CD14-positive monocyte (primary cell): ENCODE data around the gene ZNF26. TPM values are rescaled to one million over a fixed set of nuclear protein-coding genes. Genes with fewer than 3 reads are reported as not detected.

Source experiments
- DNase-seq, 3 donors: peaks; one replicate each; pipeline ENCODE4 v3.0.0-alpha.2; 2011 to 2022
- H2AFZ ChIP-seq: 2 replicates; pipeline ENCODE4 v1.6.0; 2012; ENCODE audit warnings: mild to moderate bottlenecking, low read depth, low read length, inconsistent platforms; ENCODE audit not compliant: insufficient read depth, poor library complexity, severe bottlenecking
- H3K27ac ChIP-seq, 2 donors: 1 replicate in 1 of 2; 2 replicates in 1 of 2; pipeline ENCODE4 v1.5.1; 2012 to 2013; ENCODE audit warnings: low read length in 2 of 2, control low read depth in 1 of 2, inconsistent platforms in 1 of 2, low read depth in 1 of 2, mild to moderate bottlenecking in 1 of 2
- H3K27me3 ChIP-seq, 2 donors: one replicate each; pipeline versions ENCODE4 v1.6.0 to v1.6.1; 2011 to 2013; ENCODE audit warnings: low read length in 2 of 2; ENCODE audit not compliant: control insufficient read depth in 2 of 2, insufficient read depth in 2 of 2
- H3K36me3 ChIP-seq, 2 donors: replicated peaks in 1 of 2; 1 replicate in 1 of 2; 2 replicates in 1 of 2; pipeline versions ENCODE4 v1.5.1 to v1.6.1; 2012 to 2013; ENCODE audit warnings: low read length in 2 of 2, control low read depth in 1 of 2, inconsistent platforms in 1 of 2, mild to moderate bottlenecking in 1 of 2; ENCODE audit not compliant: insufficient read depth in 2 of 2, control insufficient read depth in 1 of 2
- H3K4me1 ChIP-seq, 2 donors: 1 replicate in 1 of 2; 2 replicates in 1 of 2; pipeline versions ENCODE4 v1.5.1 to v1.6.1; 2012 to 2013; ENCODE audit warnings: low read length in 2 of 2, control low read depth in 1 of 2, inconsistent platforms in 1 of 2, mild to moderate bottlenecking in 1 of 2, moderate library complexity in 1 of 2; ENCODE audit not compliant: insufficient read depth in 2 of 2, control insufficient read depth in 1 of 2
- H3K4me2 ChIP-seq: replicated peaks from 2 replicates; pipeline ENCODE3; 2012; ENCODE audit warnings: low read length, moderate library complexity, mild to moderate bottlenecking; ENCODE audit not compliant: poor library complexity, severe bottlenecking; ENCODE audit errors: extremely low read depth
- H3K4me3 ChIP-seq, 3 experiments: fragments of 200-600 bp in 1 of 3; sonication (generic) in 1 of 3; replicated peaks in 1 of 3; 1 replicate in 2 of 3; 2 replicates in 1 of 3; pipeline ENCODE4 v1.5.1; 2011 to 2013; ENCODE audit warnings: low read length in 3 of 3, mild to moderate bottlenecking in 3 of 3, control low read depth in 2 of 3, low read depth in 2 of 3, inconsistent platforms in 1 of 3, moderate library complexity in 1 of 3
- H3K79me2 ChIP-seq: 2 replicates; pipeline ENCODE4 v1.6.0; 2012; ENCODE audit warnings: mild to moderate bottlenecking, control low read depth, inconsistent platforms, low read length, moderate library complexity; ENCODE audit not compliant: insufficient read depth
- H3K9ac ChIP-seq: 2 replicates; pipeline ENCODE4 v1.6.0; 2017; ENCODE audit warnings: low read length, mild to moderate bottlenecking; ENCODE audit not compliant: insufficient read depth, poor library complexity, severe bottlenecking
- H3K9me3 ChIP-seq, 2 donors: replicated peaks in 1 of 2; 1 replicate in 1 of 2; 2 replicates in 1 of 2; pipeline versions ENCODE4 v1.5.1 to v1.6.1; 2012 to 2013; ENCODE audit warnings: low read length in 2 of 2, control low read depth in 1 of 2; ENCODE audit not compliant: control insufficient read depth in 1 of 2, insufficient read depth in 1 of 2
- H4K20me1 ChIP-seq: 2 replicates; pipeline ENCODE4 v1.6.0; 2012; ENCODE audit warnings: mild to moderate bottlenecking, low read length, control low read depth, moderate library complexity; ENCODE audit not compliant: insufficient read depth
- H3K27ac Mint-ChIP-seq, 7 donors: one replicate each; pipeline ENCODE4 v1.8.0; 2020; ENCODE audit warnings: mild to moderate bottlenecking in 7 of 7, mixed read lengths in 7 of 7, moderate library complexity in 6 of 7, inconsistent platforms in 2 of 7
- H3K27me3 Mint-ChIP-seq, 3 donors: one replicate each; pipeline ENCODE4 v1.8.0; 2021 to 2022; ENCODE audit warnings: low read depth in 3 of 3, mild to moderate bottlenecking in 3 of 3, mixed read lengths in 3 of 3, moderate library complexity in 3 of 3, inconsistent platforms in 1 of 3
- H3K36me3 Mint-ChIP-seq, 2 donors: one replicate each; pipeline ENCODE4 v1.8.0; 2020; ENCODE audit warnings: mixed read lengths in 2 of 2, inconsistent platforms in 1 of 2, mild to moderate bottlenecking in 1 of 2
- H3K4me1 Mint-ChIP-seq: one replicate; pipeline ENCODE4 v1.8.0; 2020; ENCODE audit warnings: mild to moderate bottlenecking, mixed read lengths
- H3K4me3 Mint-ChIP-seq, 2 donors: one replicate each; pipeline ENCODE4 v1.8.0; 2020; ENCODE audit warnings: mild to moderate bottlenecking in 2 of 2, mixed read lengths in 2 of 2, moderate library complexity in 1 of 2
- H3K9me3 Mint-ChIP-seq, 7 donors: one replicate each; pipeline ENCODE4 v1.8.0; 2020 to 2022; ENCODE audit warnings: mixed read lengths in 7 of 7, mild to moderate bottlenecking in 6 of 7, moderate library complexity in 6 of 7, inconsistent platforms in 2 of 7
- CTCF ChIP-seq: fragments of 200-600 bp; IDR thresholded peaks from one replicate; pipeline ENCODE4 v1.8.0; 2022; ENCODE audit warnings: antibody characterized with exemption, mild to moderate bottlenecking
- WGBS: methylation state at CpG from one replicate; pipeline ENCODE4 v1.1.5; 2013; ENCODE audit warnings: missing lambda C conversion rate; ENCODE audit not compliant: insufficient coverage; 5-methylcytosine and 5-hydroxymethylcytosine counted together
- intact Hi-C, 2 donors: fragments of 100-400 bp; cut with micrococcal nuclease; formaldehyde crosslinking; loops; one replicate each; pipeline versions ENCODE4 v1.15.0 to v1.15.1; 2023
- polyA plus RNA-seq, 3 donors: library from polyadenylated mRNA; depleted of rRNA in 1 of 3; unstranded in 2 of 3; stranded (reverse) in 1 of 3; fragments of 300-500 nt in 2 of 3; fragments of >200 nt in 1 of 3; fragmentation: Illumina TruSeq in 2 of 3; gene quantifications; 1 replicate in 2 of 3; 2 replicates in 1 of 3; pipeline ENCODE4 v1.2.3, GENCODE V29; 2012 to 2021

ZNF26 gene
- polyA plus RNA-seq, 3 donors = 3.3 to 17.6 (median 3.8) TPM

GRCh38 chr12:133037207-133038005 is 51.2 kb downstream of the ZNF26 start, which contains the start of gene ZNF84:
TSS of gene ZNF84 (plus strand) at chr12:133037509. CDS start at chr12:133041468, 3,959 bp downstream.
- H3K36me3 ChIP-seq = peaks cover 14 to 32% of the 10 kb centered on the region in 2 donors
- H3K9me3 ChIP-seq = peaks cover 56 to 82% of the 10 kb centered on the region in 2 donors
- Mint-ChIP-seq H3K36me3 (peaks cover 14 to 23% of the 10 kb centered on the region in 2 donors), H3K4me3 (peak within 1 kb of the TSS; percentile 83 to 95), H3K9me3 (peaks cover 35 to 91% (median 77%) of the 10 kb centered on the region in 7 donors), H3K4me1 (peaks cover 7% of the 10 kb centered on the region), H3K27ac (peak within 1 kb of the TSS; percentile 80 to 96 (median 91)), H3K27me3 (peaks cover 2 to 4% (median 3%) of the 10 kb centered on the region in 3 donors)
- intact Hi-C loops = loop anchor here (1.0 to 10.0 kb wide), 7 partner anchors 43 to 145 kb away; partner anchors contain the start of genes ZNF10 (in 2 of the 2), ZNF140 (in 2 of the 2), ZNF26 (in 2 of the 2) and ZNF891 (in 2 of the 2)
- peak within 1 kb of the TSS; percentile 77 to 84 for H3K27ac ChIP-seq
- peaks cover 12 to 15% of the 10 kb centered on the region in 2 donors for H3K4me1 ChIP-seq
- H3K27me3 ChIP-seq = no peaks in the 10 kb centered on the region
- H2AFZ ChIP-seq = peak within 1 kb of the TSS; percentile 89
- H3K79me2 ChIP-seq = peaks cover 33% of the 10 kb centered on the region
- H3K4me2 ChIP-seq = peak within 1 kb of the TSS; percentile 79
- under 1% methylated on average over 94 of the region's 103 CpGs for WGBS
- H4K20me1 ChIP-seq = no peaks in the 10 kb centered on the region
- no peak for TF ChIP-seq CTCF
- peak within 1 kb of the TSS; percentile 48 to 78 (median 53) for H3K4me3 ChIP-seq
- peak; percentile 96 to 98 (median 97) for DNase-seq
- peak within 1 kb of the TSS; percentile 86 for H3K9ac ChIP-seq

- TF ChIP-seq CTCF = no peak
- no CpG with 5 or more reads among the region's 4 CpGs for WGBS
These were observed 52.0 kb downstream of the ZNF26 start for GRCh38 chr12:133038118-133038709.

More at GRCh38 chr12:133038118-133038709, 52.0 kb downstream of the ZNF26 start:
- H3K36me3 Mint-ChIP-seq = peaks cover 22 to 31% of the 10 kb centered on the region in 2 donors
- peaks cover 2 to 4% (median 3%) of the 10 kb centered on the region in 3 donors for H3K27me3 Mint-ChIP-seq
- peaks cover 33% of the 10 kb centered on the region for H3K79me2 ChIP-seq
- peaks cover 7% of the 10 kb centered on the region for H3K4me1 Mint-ChIP-seq
- H2AFZ ChIP-seq = peak overlapping the region; percentile 89
- peaks cover 16 to 40% of the 10 kb centered on the region in 2 donors for H3K36me3 ChIP-seq
- no peaks in the 10 kb centered on the region for H4K20me1 ChIP-seq
- H3K4me2 ChIP-seq = peak overlapping the region; percentile 79
- DNase-seq = no peak
- H3K9me3 ChIP-seq = peaks cover 60 to 84% of the 10 kb centered on the region in 2 donors
- H3K4me1 ChIP-seq = peaks cover 12 to 15% of the 10 kb centered on the region in 2 donors
- intact Hi-C loops = loop anchor here (5.0 to 10.0 kb wide), 4 partner anchors 81 to 146 kb away; partner anchors contain the start of genes ZNF10 (in 1 of the 2), ZNF605 (in 1 of the 2) and ZNF891 (in 1 of the 2)
- peak overlapping the region in 3 of 7 donors; percentile 53 to 91 (median 80) for H3K27ac Mint-ChIP-seq
- peaks cover 39 to 92% (median 78%) of the 10 kb centered on the region in 7 donors for H3K9me3 Mint-ChIP-seq
- peak overlapping the region; percentile 48 to 78 (median 53) for H3K4me3 ChIP-seq
- H3K4me3 Mint-ChIP-seq = peak overlapping the region; percentile 83 to 95
- peak overlapping the region; percentile 77 to 84 for H3K27ac ChIP-seq
- peak overlapping the region; percentile 86 for H3K9ac ChIP-seq
- no peaks in the 10 kb centered on the region for H3K27me3 ChIP-seq
